Heart left ventricle (tissue), 16 donors: ENCODE data around the gene KDM3A. TPM values are rescaled to one million over a fixed set of nuclear protein-coding genes. Genes with fewer than 3 reads are reported as not detected.

Experiments
- ATAC-seq, 4 donors: fragments of 200-7000 bp; cut with Tn5 transposase; one replicate each; pipeline ENCODE4 v1.9.1; 2020 to 2022; ENCODE audit warnings: moderate library complexity in 4 of 4, mild to moderate bottlenecking in 3 of 4, moderate number of reproducible peaks in 1 of 4
- DNase-seq, 5 donors: peaks; one replicate each; pipeline ENCODE4 v3.0.0-alpha.2; 2020
- H3K27ac ChIP-seq, 12 donors: fragments of 200-600 bp; sonication (generic) in 4 of 12; one replicate each; pipeline versions ENCODE4 v1.5.0 to v1.8.0; 2016 to 2022; ENCODE audit warnings: mild to moderate bottlenecking in 2 of 12
- H3K27me3 ChIP-seq, 9 donors: fragments of 200-600 bp; sonication (generic) in 2 of 9; one replicate each; pipeline versions ENCODE4 v1.5.1 to v1.8.0; 2016 to 2022; ENCODE audit warnings: mild to moderate bottlenecking in 3 of 9
- H3K36me3 ChIP-seq, 9 donors: fragments of 200-600 bp; sonication (generic) in 2 of 9; one replicate each; pipeline versions ENCODE4 v1.5.0 to v1.8.0; 2018 to 2022; ENCODE audit warnings: mild to moderate bottlenecking in 2 of 9
- H3K4me1 ChIP-seq, 12 donors: fragments of 200-600 bp; sonication (generic) in 4 of 12; one replicate each; pipeline versions ENCODE4 v1.5.0 to v1.8.0; 2016 to 2022; ENCODE audit warnings: mild to moderate bottlenecking in 3 of 12
- H3K4me3 ChIP-seq, 12 donors: fragments of 200-600 bp; sonication (generic) in 4 of 12; one replicate each; pipeline versions ENCODE4 v1.5.0 to v1.8.0; 2017 to 2022; ENCODE audit warnings: mild to moderate bottlenecking in 9 of 12, moderate library complexity in 4 of 12
- H3K9me3 ChIP-seq, 12 donors: fragments of 200-600 bp; sonication (generic) in 4 of 12; one replicate each; pipeline versions ENCODE4 v1.5.0 to v1.8.0; 2016 to 2022; ENCODE audit warnings: mild to moderate bottlenecking in 1 of 12
- CTCF ChIP-seq, 12 donors: fragments of 200-600 bp; sonication (generic) in 4 of 12; IDR thresholded peaks; one replicate each; pipeline versions ENCODE4 v1.5.0 to v1.8.0; 2018 to 2022; ENCODE audit warnings: antibody characterized with exemption in 12 of 12, mild to moderate bottlenecking in 5 of 12
- POLR2A ChIP-seq, 2 donors: fragments of 450-650 bp; IDR thresholded peaks; one replicate each; pipeline ENCODE4 v1.6.1; 2017; ENCODE audit warnings: antibody characterized with exemption in 2 of 2, mild to moderate bottlenecking in 2 of 2, moderate library complexity in 2 of 2
- WGBS, 4 donors: extraction: QIAGEN DNeasy Blood & Tissue Kit in 2 of 4; methylation state at CpG; one replicate each; pipeline versions ENCODE4 v1.1.5 to v1.1.7; 2013 to 2018; 5-methylcytosine and 5-hydroxymethylcytosine counted together
- intact Hi-C, 10 donors: fragments of 100-400 bp; cut with DNase I; formaldehyde crosslinking; loops; one replicate each; pipeline versions ENCODE4 v1.11.1 to v1.14.2; 2022
- long read RNA-seq, 3 donors: library from polyadenylated mRNA; unstranded; transcript quantifications; one replicate each; pipeline ENCODE4 v2.0.0, GENCODE V29; 2020 to 2021
- polyA plus RNA-seq, 2 donors: library from polyadenylated mRNA; stranded (reverse); fragments of 200-250 nt; gene quantifications; one replicate each; pipeline ENCODE4 v1.2.3, GENCODE V29; 2013
- total RNA-seq, 9 donors: library from RNA; depleted of rRNA in 2 of 9; stranded (reverse); fragments of >200 nt in 2 of 9; fragmentation: NEBNext Ultra II Directional in 3 of 9; extraction: Animal tissue kit (Norgen Biotek cat#: 25700) in 3 of 9; gene quantifications; one replicate each; pipeline versions ENCODE4 v1.1.0 to v1.2.4, GENCODE V29; 2016 to 2023
- donor health status: ischemic (EF 13 %, LVEDD 7.1; RV severe dilation, severe dysfunction).
- donor health status: healthy with polysubstance abuse.
- donor health status: DM: no; HTN: yes; CAD: no.
- donor health status: DM: no; HTN: no; CAD: no.
- donor health status: ischemic (EF 25% LVEDD 6.9; RV normal size, moderate dysfunction).
- donor health status: ischemic (EF 25% LVEDD 5.7; RV mildly dilated, moderate dysfunction).
- donor health status: healthy.
- donor health status: DM: yes; HTN: yes; CAD: no.
- donor health status: ischemic (EF 35%, LVEDD 5.7; RV mildly dilated, moderate dysfunction).
- donor health status: nonischemic (EF 11% LVEDD 7.7; RV severe dilation, severe dysfunction).
- donor health status: DM: yes; HTN: yes; CAD: no.
- donor health status: PGD.
- donor health status: ischemic (EF 29% LVEDD 5.4; RV normal size, mild dysfunction).
- donor health status: nonischemic (EF 23%, LVEDD 6.1; RV moderate dilation, normal function).

Gene KDM3A
- total RNA-seq = 10 to 100 TPM; 17.7 to 44.0 (median 35.4) TPM
- 10 to 100 TPM; 13.5 to 25.4 TPM for polyA plus RNA-seq
- long read RNA-seq, donor 1, full-length matches to known transcripts = 13 of 22 reads
- long read RNA-seq, donor 1, partial matches to known transcripts = 7 of 22 reads
- long read RNA-seq, donor 1, other reads (novel, unspliced or antisense) = 2 of 22 reads
- long read RNA-seq, donor 2, full-length matches to known transcripts = 17 of 56 reads
- long read RNA-seq, donor 2, partial matches to known transcripts = 26 of 56 reads
- long read RNA-seq, donor 2, other reads (novel, unspliced or antisense) = 13 of 56 reads
- long read RNA-seq, donor 3, full-length matches to known transcripts = 11 of 34 reads
- long read RNA-seq, donor 3, partial matches to known transcripts = 10 of 34 reads
- long read RNA-seq, donor 3, other reads (novel, unspliced or antisense) = 13 of 34 reads

DNA sequence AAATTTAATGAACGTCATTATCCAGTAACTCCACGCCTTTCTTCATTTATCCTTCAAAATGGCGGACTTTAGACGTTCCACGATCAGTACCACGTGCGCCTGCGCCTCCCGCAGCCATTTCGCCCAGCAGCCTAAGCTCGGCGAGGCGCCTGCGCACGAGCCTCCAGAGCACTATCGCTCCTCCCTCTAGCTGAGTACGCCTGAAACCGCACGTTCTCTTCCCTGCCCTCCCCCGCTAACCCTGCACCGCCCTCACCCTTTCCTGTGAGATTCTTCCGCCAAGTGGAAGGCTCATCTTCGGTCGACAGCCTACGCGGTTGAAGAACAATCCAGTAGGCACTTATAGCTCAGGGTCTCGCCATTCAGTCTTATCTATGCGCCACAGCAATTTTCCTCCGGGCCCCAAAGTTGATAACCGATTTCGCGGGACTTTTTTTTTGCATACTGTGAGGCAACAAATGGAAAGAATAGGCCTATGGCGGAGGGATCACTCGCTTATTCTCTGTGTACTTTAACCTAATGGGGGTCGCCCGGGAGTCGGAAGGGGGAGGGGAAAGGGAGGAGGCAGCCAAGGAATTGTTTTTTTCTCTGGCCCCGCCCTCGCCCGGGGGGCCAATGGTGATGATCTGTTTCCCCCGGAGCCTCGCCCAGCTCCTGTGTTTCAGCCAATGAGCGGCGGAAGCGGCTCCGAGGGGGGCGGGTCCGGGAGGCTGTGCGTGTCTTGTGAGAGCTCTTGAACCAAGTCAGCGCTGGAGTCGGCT is at the start of gene KDM3A:
KDM3A (plus strand) TSS at position 741 of the 761 bp plus-strand sequence. CDS start 677 bp downstream, outside the sequence.
- TF ChIP-seq CTCF (IDR thresholded peaks at IDR 0.05) (peak in 2 of 12 donors; percentile 15 to 25), POLR2A (IDR thresholded peaks at IDR 0.05) (peak in 1 of 2 donors; percentile 99)
- Histone ChIP-seq H3K27ac (peak within 1 kb of the TSS; percentile 91 to 99 (median 96)), H3K9me3 (peaks cover 0 to 39% (median 30%) of the 10 kb centered on the region in 12 donors), H3K27me3 (no peaks in the 10 kb centered on the region), H3K36me3 (peaks cover 0 to 23% (median 13%) of the 10 kb centered on the region in 9 donors), H3K4me3 (peak within 1 kb of the TSS; percentile 67 to 97 (median 76)), H3K4me1 (peaks cover 0 to 35% (median 31%) of the 10 kb centered on the region in 12 donors)
- intact Hi-C loops = loop anchor here in 6 of 10 donors (1.0 to 10.0 kb wide), 11 partner anchors 42 to 246 kb away; partner anchors contain the start of genes IMMT (in 4 of the 6), MRPL35 (in 4 of the 6), CHMP3 (in 3 of the 6) and RNF103 (in 2 of the 6)
- ATAC-seq (peak; percentile 94 to 96 (median 95)), DNase-seq (peak; percentile 99 to 100 (median 100))
- 1 to 2% (median 1%) methylated on average over 47 to 51 of the region's 51 CpGs for WGBS, 4 donors

DNA sequence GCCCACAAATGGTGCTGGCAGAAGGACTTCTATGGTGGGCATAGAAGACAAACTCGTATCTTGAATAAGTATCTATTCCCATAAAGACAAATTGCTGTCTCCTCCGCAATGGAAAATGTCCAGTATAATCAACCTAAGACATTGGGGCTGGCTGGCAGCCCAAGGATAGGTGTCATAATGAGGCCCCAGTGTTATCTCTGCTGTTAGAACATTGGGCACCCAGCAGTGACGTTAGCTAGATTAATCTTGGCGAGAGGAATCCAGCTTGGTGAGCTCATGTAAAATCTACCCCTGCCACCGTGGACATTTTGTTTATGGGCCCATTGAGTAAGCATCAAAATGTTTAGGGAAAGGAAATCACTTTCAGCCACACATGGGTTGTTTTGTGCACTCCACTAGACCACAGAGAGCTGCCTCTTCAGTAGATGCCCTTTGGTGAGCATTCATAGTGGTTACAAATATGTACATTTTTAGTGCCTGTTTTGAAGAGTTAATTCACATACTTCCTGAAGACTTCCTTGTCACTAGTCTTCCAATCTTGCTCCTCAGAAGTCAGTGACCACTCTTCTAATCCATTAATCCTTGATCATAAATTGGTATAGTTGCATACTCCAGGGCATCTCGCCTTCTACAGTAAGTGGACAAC is 48.2 kb upstream of the KDM3A start:
- peak in 2 of 5 donors; percentile 49 to 84 for DNase-seq
- H3K27ac ChIP-seq = peak overlapping the region; percentile 56 to 87 (median 72)
- H3K36me3 ChIP-seq = no peaks in the 10 kb centered on the region
- peak; percentile 65 to 81 (median 76) for ATAC-seq
- H3K9me3 ChIP-seq = peaks cover 0 to 11% (median 0%) of the 10 kb centered on the region in 12 donors
- no peak for TF ChIP-seq POLR2A (IDR thresholded peaks at IDR 0.05)
- no peak for TF ChIP-seq CTCF (IDR thresholded peaks at IDR 0.05)
- peaks cover 0 to 28% (median 6%) of the 10 kb centered on the region in 12 donors for H3K4me1 ChIP-seq
- no peak overlapping the region for H3K4me3 ChIP-seq
- no peaks in the 10 kb centered on the region for H3K27me3 ChIP-seq
- intact Hi-C loops = loop anchor here in 1 of 10 donors (10.0 kb wide), 1 partner anchor 312 kb away; no protein-coding TSS in a partner anchor
- 57 to 66% (median 65%) methylated on average over 6 of the region's 6 CpGs for WGBS, 4 donors

DNA sequence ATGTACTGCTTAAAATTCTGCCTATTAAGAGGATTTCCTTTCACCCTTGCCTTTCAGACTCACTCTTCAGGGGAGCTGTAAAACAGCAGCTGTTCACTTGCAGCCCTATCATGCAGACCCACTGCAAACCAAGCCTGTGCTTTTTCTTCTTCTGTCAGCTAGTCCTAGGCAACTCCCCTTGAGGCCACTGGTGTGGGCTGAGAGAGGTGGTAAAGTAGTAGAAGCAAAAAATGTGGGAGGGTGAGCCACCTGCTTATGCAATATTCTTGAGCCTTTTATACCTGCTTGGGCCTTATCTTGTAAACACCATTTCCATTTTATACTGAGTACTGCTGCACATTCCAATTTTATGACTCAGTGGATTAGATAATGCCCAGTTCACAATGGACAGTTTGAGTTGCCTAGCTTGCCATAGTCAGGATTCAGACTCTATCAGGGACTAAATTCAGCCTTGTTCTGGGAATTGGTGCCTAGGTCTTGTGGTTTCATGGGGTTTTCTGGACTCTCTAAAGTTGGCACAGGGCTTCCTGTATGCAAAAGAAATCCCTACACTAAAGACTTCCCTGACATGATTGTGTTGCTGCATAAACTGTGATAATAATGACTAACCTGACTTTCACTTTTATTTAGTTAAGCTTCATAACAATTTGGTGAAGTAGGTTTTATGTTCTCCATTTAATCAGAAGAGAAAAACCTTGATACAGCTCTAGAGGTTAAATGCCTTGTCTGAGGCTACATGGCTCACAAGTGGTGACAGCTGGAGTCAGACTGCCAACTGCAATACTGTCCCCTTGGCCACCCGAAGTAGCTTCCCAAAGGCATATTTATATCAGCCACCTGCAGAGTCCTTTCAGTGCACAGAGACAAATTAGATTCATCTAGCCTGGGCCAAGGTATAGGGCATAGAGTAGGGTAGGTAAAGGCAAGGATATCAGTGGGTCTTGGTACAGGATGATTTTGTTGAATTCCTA is 47.4 kb upstream of the KDM3A start:
- TF ChIP-seq POLR2A (IDR thresholded peaks at IDR 0.05) (no peak), CTCF (IDR thresholded peaks at IDR 0.05) (no peak)

More for the DNA sequence above, 47.4 kb upstream of the KDM3A start:
- Histone ChIP-seq H3K27ac (peak overlapping the region; percentile 56 to 87 (median 72)), H3K4me3 (no peak overlapping the region), H3K36me3 (no peaks in the 10 kb centered on the region), H3K27me3 (no peaks in the 10 kb centered on the region), H3K9me3 (peaks cover 0 to 11% (median 0%) of the 10 kb centered on the region in 12 donors), H3K4me1 (peaks cover 0 to 32% (median 8%) of the 10 kb centered on the region in 12 donors)
- intact Hi-C loops = loop anchor here in 1 of 10 donors (10.0 kb wide), 1 partner anchor 311 kb away; no protein-coding TSS in a partner anchor
- peak in 3 of 5 donors; percentile 38 to 70 (median 49) for DNase-seq
- ATAC-seq = peak; percentile 80 to 86 (median 84)
- 22 to 42% (median 28%) methylated on average over 1 of the region's 1 CpG for WGBS, 4 donors
